ENCODE results near the gene DHX30.

DHX30 gene

GRCh38 chr3:47850564-47851410 is 47.8 kb downstream of the DHX30 start:
- in situ Hi-C loops (cut with MboI; ENCODE audit: low sequenced_read_pairs): no loop called here

DNA sequence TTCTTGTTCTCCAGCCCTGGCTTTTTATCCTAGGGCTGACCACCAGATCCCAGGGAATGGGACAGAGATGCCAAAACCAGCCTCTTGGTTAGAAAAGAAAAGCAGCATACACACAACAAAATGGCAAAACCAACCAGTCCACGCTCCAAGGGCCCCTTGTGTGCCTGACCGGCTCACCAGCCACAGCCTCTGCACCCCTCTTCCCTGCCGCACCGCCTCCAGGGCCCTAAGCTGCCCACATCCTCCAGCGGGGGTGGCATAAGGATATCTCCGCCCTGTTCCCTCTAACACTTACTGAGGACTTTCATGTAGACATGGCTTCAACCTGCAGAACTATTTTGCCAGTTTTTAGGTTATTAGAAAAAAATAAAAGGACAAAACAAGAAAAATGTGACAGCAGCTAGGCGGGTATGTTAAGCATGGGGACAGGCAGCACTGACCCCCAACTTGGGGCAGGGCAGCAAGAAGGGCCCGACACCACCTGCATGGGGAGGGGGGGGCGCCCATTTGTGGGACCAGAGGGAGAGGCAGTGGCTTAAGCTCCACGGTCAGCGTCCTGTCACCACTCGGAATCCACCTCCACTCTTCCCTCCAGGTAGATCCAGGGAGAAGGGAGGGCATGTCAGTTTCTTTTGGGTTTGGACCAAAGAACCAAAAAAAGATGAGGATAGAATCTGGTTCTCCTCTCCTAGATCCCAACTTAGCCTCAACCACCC is 49.1 kb downstream of the DHX30 start:
- in situ Hi-C loops (cut with MboI; ENCODE audit: low sequenced_read_pairs): no loop called here

GRCh38 chr3:47852604-47853602 is 50.0 kb downstream of the DHX30 start:
- in situ Hi-C loops (cut with MboI; ENCODE audit: low sequenced_read_pairs): no loop called here

DNA sequence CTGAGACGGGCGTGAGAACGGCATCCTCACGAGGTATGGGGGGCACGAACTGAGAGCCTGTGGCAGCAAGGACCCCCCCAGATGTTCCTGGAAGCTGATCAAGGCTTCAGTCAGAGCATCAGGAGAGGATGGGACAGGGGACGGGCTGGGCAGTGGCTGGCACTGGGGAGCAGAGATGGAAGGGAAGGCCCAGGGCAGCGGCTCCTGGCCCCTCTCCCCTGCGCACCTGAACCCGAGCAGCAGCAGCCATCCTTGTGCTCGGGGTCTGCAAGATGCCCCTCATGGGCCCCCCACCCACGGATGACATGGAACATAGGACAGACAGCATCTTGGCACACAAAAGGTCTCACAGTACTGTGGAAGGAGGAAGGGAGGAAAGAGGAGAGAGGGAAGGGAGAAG is 51.3 kb downstream of the DHX30 start:
- in situ Hi-C loops (cut with MboI; ENCODE audit: low sequenced_read_pairs): no loop called here

DNA sequence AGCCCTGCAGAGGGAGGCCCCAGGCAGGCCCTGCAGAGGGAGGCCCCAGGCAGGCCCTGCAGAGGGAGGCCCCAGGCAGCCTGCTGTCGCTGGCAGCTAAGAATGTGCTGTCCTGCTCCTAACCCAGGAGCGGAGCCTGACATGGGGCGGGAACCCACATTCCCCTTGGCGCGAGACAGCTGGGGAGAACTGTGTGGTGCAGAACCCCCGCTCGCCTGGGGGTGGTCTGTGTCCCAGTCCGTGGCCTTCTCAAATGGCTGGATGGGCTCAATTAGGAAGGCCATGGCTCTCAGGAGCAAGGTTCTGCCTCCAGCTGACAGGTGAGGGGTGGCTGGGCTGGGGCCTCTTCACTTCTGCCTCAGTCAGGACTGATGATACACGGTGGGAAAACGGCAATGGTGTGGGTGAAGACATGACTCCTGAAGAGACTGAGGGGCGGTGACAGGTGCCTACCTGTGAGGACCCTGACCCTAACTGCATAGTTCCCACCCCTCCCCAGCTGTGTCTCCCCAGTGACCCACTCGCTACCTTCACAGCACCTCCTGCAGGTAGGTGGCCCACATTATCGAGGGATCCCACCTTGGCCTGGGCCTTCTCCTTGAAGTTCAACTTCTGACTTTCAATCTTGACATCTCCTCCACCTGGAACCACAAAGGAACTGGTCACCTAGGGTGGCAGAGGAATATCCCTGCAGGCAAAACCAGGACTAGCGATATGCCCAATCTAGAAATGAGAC is 52.0 kb downstream of the DHX30 start:
- in situ Hi-C loops (cut with MboI; ENCODE audit: low sequenced_read_pairs): no loop called here

GRCh38 chr3:47855461-47856383 is 52.8 kb downstream of the DHX30 start:
- in situ Hi-C loops (cut with MboI; ENCODE audit: low sequenced_read_pairs): no loop called here

DNA sequence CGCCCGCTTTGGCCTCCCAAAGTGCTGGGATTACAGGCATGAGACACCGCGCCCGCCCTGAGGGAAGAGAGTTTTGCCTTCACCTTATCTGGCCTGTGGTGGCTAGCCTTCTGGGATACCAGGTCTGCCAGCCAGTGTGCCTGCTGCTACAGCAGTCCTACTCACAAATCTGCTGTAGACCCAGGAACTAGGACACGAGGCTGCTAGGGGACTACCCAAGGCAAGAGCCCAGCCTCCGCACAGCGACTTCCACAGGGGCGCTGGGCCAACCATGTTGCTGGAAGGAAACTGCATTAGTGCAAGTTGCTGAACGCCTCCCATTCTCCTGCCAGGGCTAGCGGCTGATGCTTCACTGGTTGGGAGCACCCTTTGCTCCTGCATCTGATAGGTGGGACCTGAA is 53.7 kb downstream of the DHX30 start:
- in situ Hi-C loops (cut with MboI; ENCODE audit: low sequenced_read_pairs): no loop called here

DNA sequence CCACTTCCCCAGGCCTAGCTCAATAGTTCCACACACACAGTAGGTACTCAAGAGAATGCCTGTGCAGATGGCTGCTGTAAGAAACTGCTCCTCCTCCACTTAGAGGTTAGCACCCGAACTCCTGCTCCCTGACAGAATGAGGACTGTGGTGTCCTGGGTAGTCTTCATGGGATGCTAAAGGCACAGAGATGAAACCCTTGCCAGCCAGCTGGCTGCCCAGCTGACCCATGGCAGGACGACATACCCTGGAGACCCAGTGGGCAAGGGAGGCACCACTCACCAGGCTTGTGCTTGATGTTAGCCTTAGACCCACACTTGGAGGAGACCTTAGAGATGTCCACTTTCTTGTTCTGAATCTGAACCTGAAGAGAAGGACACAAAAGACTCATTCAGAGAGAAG is 54.2 kb downstream of the DHX30 start:
- in situ Hi-C loops (cut with MboI; ENCODE audit: low sequenced_read_pairs): no loop called here

DNA sequence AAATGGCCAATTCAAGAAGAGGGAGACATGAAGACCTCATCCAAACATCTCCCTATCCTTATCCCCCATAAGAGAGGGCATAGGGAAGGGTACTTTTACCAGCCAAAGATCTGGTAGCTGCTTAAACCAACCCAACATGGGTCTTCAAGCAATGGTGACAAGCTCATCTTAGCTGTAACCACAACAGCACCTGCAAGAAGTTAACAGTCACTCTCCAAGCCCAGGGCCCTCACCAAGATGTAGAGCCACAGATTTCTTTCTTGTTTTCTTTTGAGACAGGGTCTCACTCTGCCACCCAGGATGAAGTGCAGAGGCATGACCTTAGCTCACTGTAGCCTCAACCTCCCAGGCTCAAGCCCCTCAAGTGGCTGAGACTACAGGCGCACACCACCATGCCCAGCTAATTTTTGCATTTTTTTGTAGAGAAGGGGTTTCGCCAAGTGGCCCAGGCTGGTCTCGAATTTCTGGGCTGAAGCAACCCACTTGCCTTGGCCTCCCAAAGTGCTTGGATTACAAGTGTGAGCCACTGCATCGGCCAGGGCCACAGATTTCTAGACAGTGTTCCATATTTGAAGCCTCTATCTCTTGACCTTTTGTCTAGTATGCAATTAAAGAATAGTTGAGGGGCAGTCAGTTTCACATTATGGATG is 57.1 kb downstream of the DHX30 start:
- in situ Hi-C loops (cut with MboI; ENCODE audit: low sequenced_read_pairs): no loop called here

DNA sequence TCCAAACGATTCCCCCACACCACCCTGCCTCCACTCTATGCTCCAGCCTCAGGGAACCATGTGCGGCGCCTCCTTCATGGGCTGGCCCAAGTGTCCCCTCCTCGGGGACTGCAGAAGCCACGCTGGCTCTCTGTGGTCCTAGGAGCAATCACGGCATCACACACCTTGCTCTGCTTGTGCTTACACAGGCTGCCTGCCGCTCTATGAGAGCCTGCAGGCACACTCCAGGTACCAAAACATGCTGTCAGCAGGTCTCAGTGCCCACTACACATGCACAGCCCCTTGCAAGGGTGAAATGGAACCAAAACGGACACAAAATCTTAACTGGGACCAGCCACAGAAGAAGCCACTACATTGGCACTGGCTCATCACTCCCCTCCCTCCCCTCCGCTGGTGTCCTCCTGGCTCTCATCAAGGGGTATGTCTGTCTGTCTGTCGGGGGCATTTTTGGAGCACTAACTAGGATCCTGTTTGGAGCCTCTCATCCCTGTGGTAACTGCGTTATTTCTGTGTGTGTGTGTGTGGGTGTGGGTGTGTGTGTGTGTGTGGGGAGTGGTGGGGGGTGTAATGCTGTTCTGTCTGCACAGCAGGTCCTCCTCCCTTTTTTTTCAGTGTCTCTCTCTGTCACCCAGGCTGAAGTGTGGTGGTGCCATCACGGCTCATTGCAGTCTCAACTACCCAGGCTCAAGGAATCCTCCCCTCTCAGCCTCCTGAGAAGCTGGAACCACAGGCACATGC is 60.6 kb downstream of the DHX30 start:
- in situ Hi-C loops (cut with MboI; ENCODE audit: low sequenced_read_pairs): no loop called here

DNA sequence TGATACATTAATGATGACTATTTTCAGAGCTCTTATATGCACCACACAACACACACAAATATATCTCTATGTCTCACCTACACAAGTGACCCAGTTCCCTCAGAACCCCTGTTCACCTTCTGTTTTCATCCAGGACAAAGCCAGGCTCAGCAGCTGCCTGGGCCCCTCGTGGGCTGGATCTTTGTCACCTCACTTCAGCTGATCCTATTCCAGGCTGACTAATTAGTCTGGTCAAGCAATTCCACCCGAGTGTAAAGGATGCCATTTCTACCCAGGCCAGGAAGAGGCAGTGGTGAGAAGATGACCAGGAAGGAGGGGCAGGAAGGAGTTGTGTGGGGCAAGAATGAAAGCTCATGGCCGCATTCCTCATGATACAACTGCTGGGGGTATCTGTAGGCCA is 62.3 kb downstream of the DHX30 start:
- in situ Hi-C loops (cut with MboI; ENCODE audit: low sequenced_read_pairs): no loop called here

- in situ Hi-C loops (cut with MboI; ENCODE audit: low sequenced_read_pairs): no loop called here
These were observed 64.6 kb downstream of the DHX30 start for GRCh38 chr3:47867451-47868044.

DNA sequence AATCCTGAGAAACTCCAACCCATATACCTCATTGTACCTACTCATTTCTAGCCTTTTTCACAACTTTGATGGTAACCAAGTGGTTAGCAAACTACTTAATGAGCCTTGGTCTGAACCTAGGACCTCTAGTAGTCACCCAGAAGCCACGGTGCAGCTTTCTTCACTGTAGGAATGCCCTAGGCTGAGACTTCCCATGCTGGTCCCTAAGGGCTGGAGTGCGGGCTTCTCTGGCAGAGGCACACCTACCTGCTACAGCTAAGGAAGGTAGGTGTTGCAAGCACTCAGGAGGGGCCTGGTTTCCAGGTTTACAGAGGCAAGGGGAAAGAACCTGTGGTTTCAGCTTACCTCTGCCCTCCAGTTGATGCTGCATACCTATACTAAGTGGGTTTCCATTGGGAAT is 65.4 kb downstream of the DHX30 start:
- in situ Hi-C loops (cut with MboI; ENCODE audit: low sequenced_read_pairs): no loop called here

DNA sequence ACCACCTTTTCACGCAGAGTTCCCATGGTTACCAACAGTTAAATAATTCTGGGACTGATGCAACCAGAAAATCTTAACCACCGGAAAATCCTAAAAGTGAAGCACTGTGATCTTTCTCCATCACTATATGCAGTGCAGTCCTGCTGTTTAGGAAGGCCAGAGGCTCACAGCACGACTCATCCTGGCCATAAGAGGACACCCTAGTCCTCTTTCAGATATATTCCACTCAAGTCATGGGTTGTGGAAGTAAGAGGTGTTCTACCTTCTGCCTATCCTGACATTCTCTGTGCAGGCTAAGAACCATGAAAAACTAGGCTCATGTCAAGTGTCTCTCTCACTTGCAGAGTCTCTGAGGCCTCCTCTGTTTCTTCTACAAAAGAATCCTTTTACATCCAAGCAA is 67.2 kb downstream of the DHX30 start:
- in situ Hi-C loops (cut with MboI; ENCODE audit: low sequenced_read_pairs): no loop called here

- in situ Hi-C loops (cut with MboI; ENCODE audit: low sequenced_read_pairs): no loop called here
These were observed 67.8 kb downstream of the DHX30 start for GRCh38 chr3:47870702-47871260.

GRCh38 chr3:47871389-47871788 is 68.5 kb downstream of the DHX30 start:
- in situ Hi-C loops (cut with MboI; ENCODE audit: low sequenced_read_pairs): no loop called here

DNA sequence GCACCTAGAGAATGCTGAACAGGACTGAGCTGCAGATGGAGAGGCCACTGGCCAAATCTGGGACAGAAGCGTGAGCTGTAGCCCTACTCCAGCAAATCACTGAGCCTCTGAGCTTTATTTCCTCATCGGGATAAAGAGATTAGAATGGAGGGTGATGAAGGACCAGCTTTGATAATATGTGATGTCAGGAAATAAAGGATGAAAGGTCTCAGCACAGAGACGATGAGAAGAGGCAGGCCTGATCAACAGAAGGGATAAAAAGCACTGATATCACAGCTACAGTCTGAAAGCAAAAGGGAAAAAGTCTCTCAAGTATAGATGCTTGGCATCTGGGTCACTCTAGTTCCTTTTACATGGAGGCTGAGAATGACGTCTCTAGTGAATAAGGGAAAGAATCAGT is 70.0 kb downstream of the DHX30 start:
- in situ Hi-C loops (cut with MboI; ENCODE audit: low sequenced_read_pairs): no loop called here

DNA sequence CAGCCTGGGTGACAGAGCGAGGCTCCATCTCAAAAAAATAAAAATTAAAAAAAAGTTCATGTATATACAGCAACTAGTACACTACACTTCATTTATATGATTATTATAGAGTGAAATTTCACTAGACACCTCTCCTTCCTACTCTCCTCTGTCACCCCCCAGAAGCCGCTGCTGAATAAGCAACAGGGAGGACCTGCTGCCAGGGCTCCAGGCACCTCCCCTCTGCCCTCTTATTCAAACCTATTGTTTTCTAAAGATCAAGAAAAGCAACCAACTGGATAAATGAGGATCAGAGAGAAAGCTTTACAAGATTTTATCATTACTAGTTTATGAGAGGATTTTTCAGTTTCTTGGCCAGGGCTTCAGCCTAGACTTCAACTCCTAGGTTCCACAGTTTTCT is 71.5 kb downstream of the DHX30 start:
- in situ Hi-C loops (cut with MboI; ENCODE audit: low sequenced_read_pairs): no loop called here
